ENCODE measurements around the gene VMO1. TPM values are rescaled to one million over a fixed set of nuclear protein-coding genes. Genes with fewer than 3 reads are reported as not detected.
A peak's percentile ranks its signal among the peaks of the same experiment; 100 is the strongest.

VMO1 gene
- polyA plus RNA-seq, 1 donor (not counting 4 experiments of a cell fraction or from before 2014, with no cell fraction given): 0.14 TPM

DNA sequence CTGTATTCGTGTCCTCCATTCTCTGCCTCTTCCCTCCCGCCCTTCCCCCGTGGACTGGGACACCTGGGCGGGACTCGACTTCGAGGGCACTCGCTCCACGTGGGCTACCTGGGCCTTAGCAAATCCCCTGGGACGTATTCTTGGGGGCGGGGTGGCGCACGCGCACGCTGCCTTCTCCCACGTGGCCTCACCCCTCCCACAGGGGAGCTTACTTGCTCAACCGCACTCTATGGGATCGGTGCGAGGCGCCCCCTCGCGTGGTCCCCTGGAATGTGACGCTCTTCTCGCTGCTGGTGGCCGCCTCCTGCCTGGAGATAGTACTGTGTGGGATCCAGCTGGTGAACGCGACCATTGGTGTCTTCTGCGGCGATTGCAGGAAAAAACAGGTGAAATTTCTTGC is 3.5 kb downstream of the VMO1 start:
- Histone ChIP-seq H2AFZ (ENCODE audit: control insufficient read depth, low read length) (no peak overlapping the region), H3K4me1 (ENCODE audit: control insufficient read depth, extremely low read depth, insufficient read depth, low read length) (peaks cover 11% of the 10 kb centered on the region), H3K27ac (ENCODE audit: control insufficient read depth, insufficient read depth, low read length) (no peak overlapping the region), H3K4me3 (ENCODE audit: control insufficient read depth in 2 of 3, extremely low read depth in 1 of 3, insufficient read depth in 2 of 3, low read depth in 1 of 3, low read length in 3 of 3) (no peak overlapping the region), H3K27me3 (ENCODE audit: control insufficient read depth, extremely low read depth, insufficient read depth, low read length) (peaks cover 26% of the 10 kb centered on the region), H4K20me1 (ENCODE audit: control insufficient read depth, extremely low read depth, insufficient read depth, low read length) (no peaks in the 10 kb centered on the region), H3K79me2 (ENCODE audit: control insufficient read depth, insufficient read depth, low read length) (no peaks in the 10 kb centered on the region), H3K9me1 (ENCODE audit: control insufficient read depth, extremely low read depth, insufficient read depth, low read length) (no peaks in the 10 kb centered on the region), H3K4me2 (ENCODE audit: control insufficient read depth, extremely low read depth, insufficient read depth, low read depth, low read length) (no peak overlapping the region), H3K36me3 (ENCODE audit: control insufficient read depth in 2 of 2, extremely low read depth in 1 of 2, insufficient read depth in 2 of 2, low read length in 2 of 2) (no peaks in the 10 kb centered on the region), H3K9ac (ENCODE audit: control insufficient read depth, extremely low read depth, insufficient read depth, low read length) (no peak overlapping the region), H3K9me3 (ENCODE audit: control insufficient read depth, low read depth, low read length) (no peaks in the 10 kb centered on the region)
- dilution Hi-C loops (cut with MboI; ENCODE audit: extremely low pct_ligation_motif_present, low sequenced_read_pairs): no loop called here
- no peak for DNase-seq (ENCODE audit: low read depth, low spot score)
- no peak for TF ChIP-seq EZH2 (IDR thresholded peaks at IDR 0.05; ENCODE audit: low read length)
- TF ChIP-seq, protein P1, sequence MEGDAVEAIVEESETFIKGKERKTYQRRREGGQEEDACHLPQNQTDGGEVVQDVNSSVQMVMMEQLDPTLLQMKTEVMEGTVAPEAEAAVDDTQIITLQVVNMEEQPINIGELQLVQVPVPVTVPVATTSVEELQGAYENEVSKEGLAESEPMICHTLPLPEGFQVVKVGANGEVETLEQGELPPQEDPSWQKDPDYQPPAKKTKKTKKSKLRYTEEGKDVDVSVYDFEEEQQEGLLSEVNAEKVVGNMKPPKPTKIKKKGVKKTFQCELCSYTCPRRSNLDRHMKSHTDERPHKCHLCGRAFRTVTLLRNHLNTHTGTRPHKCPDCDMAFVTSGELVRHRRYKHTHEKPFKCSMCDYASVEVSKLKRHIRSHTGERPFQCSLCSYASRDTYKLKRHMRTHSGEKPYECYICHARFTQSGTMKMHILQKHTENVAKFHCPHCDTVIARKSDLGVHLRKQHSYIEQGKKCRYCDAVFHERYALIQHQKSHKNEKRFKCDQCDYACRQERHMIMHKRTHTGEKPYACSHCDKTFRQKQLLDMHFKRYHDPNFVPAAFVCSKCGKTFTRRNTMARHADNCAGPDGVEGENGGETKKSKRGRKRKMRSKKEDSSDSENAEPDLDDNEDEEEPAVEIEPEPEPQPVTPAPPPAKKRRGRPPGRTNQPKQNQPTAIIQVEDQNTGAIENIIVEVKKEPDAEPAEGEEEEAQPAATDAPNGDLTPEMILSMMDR (optimal IDR thresholded peaks at IDR 0.05 in 1 of 3, IDR thresholded peaks at IDR 0.05 in 1 of 3, conservative IDR thresholded peaks at IDR 0.05 in 1 of 3; ENCODE audit: extremely low read depth in 1 of 3, insufficient read depth in 2 of 3, low read length in 3 of 3): peak in 1 of 3 experiments; percentile 13
- no peak for FAIRE-seq

DNA sequence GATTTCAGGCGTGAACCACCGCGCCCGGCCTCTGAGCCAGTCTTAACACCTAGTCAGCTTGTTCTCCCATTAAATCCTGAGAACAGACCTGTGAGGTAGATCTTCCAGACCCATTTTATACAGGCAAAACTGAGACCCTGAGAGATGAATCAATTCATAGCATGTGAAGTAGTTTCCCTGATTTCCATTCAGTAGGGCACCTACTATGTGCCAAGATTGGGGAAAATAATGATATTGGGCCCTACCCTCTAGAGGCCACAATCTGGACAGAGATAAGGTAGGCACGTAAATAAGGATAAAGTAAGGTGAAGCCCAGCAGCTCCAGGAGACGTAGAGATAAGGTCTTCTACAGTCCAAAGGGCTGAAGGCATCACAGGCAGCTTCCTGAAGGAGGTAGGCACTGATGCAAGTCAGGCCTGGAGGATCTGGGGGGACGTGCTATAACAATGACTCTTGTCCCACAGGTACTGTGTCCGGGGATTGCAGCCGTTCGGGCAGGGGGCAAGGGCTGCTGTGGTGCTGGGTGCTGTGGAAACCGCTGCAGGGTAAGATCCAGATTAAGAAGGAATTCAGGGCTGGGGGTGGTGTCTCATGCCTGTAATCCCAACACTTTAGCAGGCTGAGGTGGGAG is 5.7 kb downstream of the VMO1 start:
- Histone ChIP-seq H3K4me1 (ENCODE audit: control insufficient read depth, extremely low read depth, insufficient read depth, low read length) (peaks cover 2% of the 10 kb centered on the region), H2AFZ (ENCODE audit: control insufficient read depth, low read length) (no peak overlapping the region), H3K9me3 (ENCODE audit: control insufficient read depth, low read depth, low read length) (no peaks in the 10 kb centered on the region), H3K9me1 (ENCODE audit: control insufficient read depth, extremely low read depth, insufficient read depth, low read length) (no peaks in the 10 kb centered on the region), H3K4me3 (ENCODE audit: control insufficient read depth in 2 of 3, extremely low read depth in 1 of 3, insufficient read depth in 2 of 3, low read depth in 1 of 3, low read length in 3 of 3) (no peak overlapping the region), H3K27me3 (ENCODE audit: control insufficient read depth, extremely low read depth, insufficient read depth, low read length) (peaks cover 19% of the 10 kb centered on the region), H3K4me2 (ENCODE audit: control insufficient read depth, extremely low read depth, insufficient read depth, low read depth, low read length) (no peak overlapping the region), H3K36me3 (ENCODE audit: control insufficient read depth in 2 of 2, extremely low read depth in 1 of 2, insufficient read depth in 2 of 2, low read length in 2 of 2) (no peaks in the 10 kb centered on the region), H3K79me2 (ENCODE audit: control insufficient read depth, insufficient read depth, low read length) (no peaks in the 10 kb centered on the region), H3K27ac (ENCODE audit: control insufficient read depth, insufficient read depth, low read length) (no peak overlapping the region), H4K20me1 (ENCODE audit: control insufficient read depth, extremely low read depth, insufficient read depth, low read length) (no peaks in the 10 kb centered on the region), H3K9ac (ENCODE audit: control insufficient read depth, extremely low read depth, insufficient read depth, low read length) (no peak overlapping the region)
- FAIRE-seq (no peak), DNase-seq (ENCODE audit: low read depth, low spot score) (no peak)
- dilution Hi-C loops (cut with MboI; ENCODE audit: extremely low pct_ligation_motif_present, low sequenced_read_pairs): no loop called here
- TF ChIP-seq, protein P1 (optimal IDR thresholded peaks at IDR 0.05 in 1 of 3, IDR thresholded peaks at IDR 0.05 in 1 of 3, conservative IDR thresholded peaks at IDR 0.05 in 1 of 3; ENCODE audit: extremely low read depth in 1 of 3, insufficient read depth in 2 of 3, low read length in 3 of 3): no peak

Data from keratinocyte (primary cell).